ENCODE data around the gene TNP1.

TNP1 gene

GRCh38 chr2:216872624-216873023 lies 12.8 kb upstream of the TNP1 start:
- DNase-seq = no peak

- no peak for DNase-seq
These were observed 12.2 kb upstream of the TNP1 start for GRCh38 chr2:216872040-216872439.

GRCh38 chr2:216871333-216871934 lies 11.6 kb upstream of the TNP1 start:
- no peak for DNase-seq

- DNase-seq = no peak
These were observed 10.9 kb upstream of the TNP1 start for GRCh38 chr2:216870508-216871332.

GRCh38 chr2:216866515-216867095 lies 6.7 kb upstream of the TNP1 start:
- no peak for DNase-seq

- DNase-seq = no peak
These were observed 5.8 kb upstream of the TNP1 start for GRCh38 chr2:216865658-216866057.

GRCh38 chr2:216863946-216864345 lies 4.1 kb upstream of the TNP1 start:
- no peak for DNase-seq

GRCh38 chr2:216862628-216863398 lies 2.9 kb upstream of the TNP1 start:
- DNase-seq = no peak

GRCh38 chr2:216860426-216861137 lies 718 bp upstream of the TNP1 start:
- DNase-seq = no peak

- peak; percentile 65 for DNase-seq
These were observed 1.6 kb downstream of the TNP1 start for GRCh38 chr2:216858312-216858711.

- peak; percentile 71 for DNase-seq
These were observed 2.7 kb downstream of the TNP1 start for GRCh38 chr2:216857131-216857550.

- no peak for DNase-seq
These were observed 3.3 kb downstream of the TNP1 start for GRCh38 chr2:216856406-216857065.

- no peak for DNase-seq
These were observed 4.3 kb downstream of the TNP1 start for GRCh38 chr2:216855605-216856004.

- DNase-seq = no peak
These were observed 4.8 kb downstream of the TNP1 start for GRCh38 chr2:216855079-216855478.

- no peak for DNase-seq
These were observed 8.3 kb downstream of the TNP1 start for GRCh38 chr2:216851486-216852090.

- no peak for DNase-seq
These were observed 9.1 kb downstream of the TNP1 start for GRCh38 chr2:216850665-216851322.

- no peak for DNase-seq
These were observed 9.9 kb downstream of the TNP1 start for GRCh38 chr2:216849987-216850386.

- DNase-seq = no peak
These were observed 14.4 kb downstream of the TNP1 start for GRCh38 chr2:216845426-216845825.

- no peak for DNase-seq
These were observed 17.2 kb downstream of the TNP1 start for GRCh38 chr2:216842636-216843035.

GRCh38 chr2:216839688-216840087 lies 20.2 kb downstream of the TNP1 start:
- DNase-seq = no peak

- DNase-seq = peak; percentile 16
These were observed 21.7 kb downstream of the TNP1 start for GRCh38 chr2:216838151-216838550.

Measured in EL (cell line).